HEK293 (cell line): ENCODE data around the gene UBASH3B.
"Not testable (repeated sequence)": the region's sequence is repeated elsewhere in the genome, so short reads cannot be mapped to it uniquely, and the experiment has no call there.

Source experiments
- CTCF ChIA-PET: fragments of 350-600 bp; formaldehyde crosslinking; extraction: SDS; loops from one replicate; lab custom pipeline; 2021; ENCODE audit warnings: antibody characterized with exemption; lab: Yijun Ruan, JAX
- POLR2A ChIA-PET: fragments of 300-600 bp; formaldehyde crosslinking; extraction: SDS; loops from one replicate; lab custom pipeline; 2020; ENCODE audit warnings: antibody characterized with exemption, inconsistent platforms; lab: Yijun Ruan, JAX
- H3K27ac ChIP-seq: fragments of 200-500 bp; sonication (Bioruptor generic); 2 replicates; pipeline ENCODE4 v1.5.1; 2014; ENCODE audit warnings: low read depth, low read length, control low read depth, inconsistent platforms; ENCODE audit errors: extremely low read depth
- H3K36me3 ChIP-seq, 2 experiments: fragments of 200-500 bp in 1 of 2; sonication (Bioruptor generic) in 1 of 2; 1 replicate in 1 of 2; 2 replicates in 1 of 2; pipeline ENCODE4 v1.5.1; 2014 to 2017; ENCODE audit warnings: inconsistent platforms in 2 of 2, low read length in 2 of 2; ENCODE audit not compliant: control insufficient read depth in 2 of 2, insufficient read depth in 1 of 2
- H3K4me1 ChIP-seq: fragments of 200-500 bp; sonication (Bioruptor generic); 2 replicates; pipeline ENCODE4 v1.5.1; 2014; ENCODE audit warnings: mild to moderate bottlenecking, low read length, inconsistent platforms; ENCODE audit not compliant: control insufficient read depth, insufficient read depth
- H3K4me3 ChIP-seq: 2 replicates; pipeline ENCODE4 v1.5.1; 2011; ENCODE audit warnings: low read depth, mild to moderate bottlenecking, control low read depth, low read length, moderate library complexity
- H3K9me3 ChIP-seq: fragments of 200-500 bp; sonication (Bioruptor generic); 2 replicates; pipeline ENCODE4 v1.5.1; 2014; ENCODE audit warnings: low read depth, low read length, inconsistent platforms; ENCODE audit not compliant: control insufficient read depth, insufficient read depth
- PRDM1 ChIP-seq: fragments of 450-650 bp; formaldehyde crosslinking; IDR thresholded peaks from 2 replicates; pipeline ENCODE4; 2016; ENCODE audit warnings: missing biosample characterization, missing genetic modification characterization
- ZNF112 ChIP-seq: fragments of 450-650 bp; formaldehyde crosslinking; IDR thresholded peaks from 2 replicates; pipeline ENCODE4 v1.5.0; 2017; ENCODE audit warnings: missing biosample characterization, missing genetic modification characterization
- ZNF121 ChIP-seq: fragments of 450-650 bp; formaldehyde crosslinking; IDR thresholded peaks from 2 replicates; pipeline ENCODE4 v1.5.1; 2016; ENCODE audit warnings: missing biosample characterization, missing genetic modification characterization
- ZNF184 ChIP-seq: fragments of 450-650 bp; IDR thresholded peaks from 2 replicates; pipeline ENCODE4 v1.5.1; 2018; ENCODE audit warnings: missing biosample characterization, mild to moderate bottlenecking, missing genetic modification characterization
- ZNF366 ChIP-seq: fragments of 450-650 bp; formaldehyde crosslinking; conservative IDR thresholded peaks from 2 replicates; pipeline ENCODE4 v1.5.1; 2016; ENCODE audit warnings: missing biosample characterization, missing genetic modification characterization
- ZNF416 ChIP-seq: fragments of 450-650 bp; formaldehyde crosslinking; IDR thresholded peaks from 2 replicates; pipeline ENCODE4 v1.5.1; 2016; ENCODE audit warnings: missing biosample characterization, missing genetic modification characterization
- ZNF654 ChIP-seq: fragments of 450-650 bp; formaldehyde crosslinking; IDR thresholded peaks from 2 replicates; pipeline ENCODE4 v1.5.1; 2016; ENCODE audit warnings: low read depth, missing biosample characterization, missing genetic modification characterization
- TF ChIP-seq, protein P1 (sequence below): fragments of 450-650 bp; formaldehyde crosslinking; IDR thresholded peaks from 2 replicates; pipeline ENCODE4 v1.5.1; 2016; ENCODE audit warnings: missing biosample characterization, missing genetic modification characterization, borderline replicate concordance

Gene UBASH3B

DNA sequence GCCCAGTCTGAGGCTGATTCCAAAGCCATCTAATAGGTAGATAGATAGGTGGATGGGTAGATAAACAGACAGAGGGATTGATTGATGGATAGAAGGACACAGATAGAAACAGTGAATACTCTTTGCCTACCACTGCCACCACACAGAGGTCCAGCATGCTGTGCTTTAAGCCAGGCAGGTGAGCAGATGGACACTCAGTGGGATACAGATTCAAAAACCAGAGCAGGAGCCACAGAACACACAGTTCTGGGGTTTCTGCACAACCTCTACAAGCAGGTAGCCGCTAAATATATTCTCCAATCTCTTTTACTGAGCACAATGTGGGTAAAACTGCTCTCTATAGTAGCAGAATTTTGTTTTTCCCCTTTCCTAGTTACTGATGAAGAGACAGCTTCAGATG lies 206.6 kb downstream of the UBASH3B start:
- Histone ChIP-seq H3K27ac (no peak overlapping the region), H3K36me3 (no peaks in the 10 kb centered on the region), H3K4me1 (no peaks in the 10 kb centered on the region), H3K4me3 (no peak overlapping the region), H3K9me3 (no peaks in the 10 kb centered on the region)
- ChIA-PET CTCF (interaction anchor here (0.6 to 10.3 kb wide), 8 partner anchors 8 to 385 kb away, joined by 3 to 273 read pairs (median 6); no protein-coding TSS in a partner anchor), POLR2A (interaction anchor here (1.4 kb wide), 1 partner anchor 192 kb away, joined by 4 read pairs; no protein-coding TSS in a partner anchor)
- TF ChIP-seq ZNF416 (tag by site-specific recombination) (no peak), ZNF121 (tag by site-specific recombination) (no peak), ZNF184 (tag by site-specific recombination) (no peak), ZNF112 (tag by site-specific recombination) (no peak)

DNA sequence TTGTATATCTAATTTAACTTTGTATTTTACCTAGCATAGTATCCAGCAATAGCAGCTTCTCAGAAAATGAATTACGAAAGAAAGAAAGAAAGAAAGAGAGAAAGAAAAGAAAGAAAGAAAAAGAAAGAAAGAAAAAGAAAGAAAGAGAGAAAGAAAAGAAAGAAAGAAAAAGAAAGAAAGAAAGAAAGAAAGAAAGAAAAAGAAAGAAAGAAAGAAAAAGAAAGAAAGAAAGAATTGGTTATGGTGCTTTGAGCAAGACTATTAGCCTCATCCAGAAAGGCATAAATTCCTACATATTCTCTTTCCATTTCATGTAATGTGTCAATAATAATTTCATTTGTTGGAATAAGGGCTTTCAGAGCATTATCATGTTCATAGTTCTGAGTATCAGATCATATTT lies 207.6 kb downstream of the UBASH3B start:
- H3K4me3 ChIP-seq, H3K27ac ChIP-seq, H3K36me3 ChIP-seq, H3K9me3 ChIP-seq, H3K4me1 ChIP-seq: not testable (repeated sequence)
- ChIA-PET CTCF (interaction anchor here (0.6 to 10.3 kb wide), 37 partner anchors 9 to 615 kb away, joined by 3 to 273 read pairs (median 6); no protein-coding TSS in a partner anchor), POLR2A (interaction anchor here (0.9 to 1.8 kb wide), 3 partner anchors 191 to 195 kb away, joined by 3 to 12 read pairs (median 4); no protein-coding TSS in a partner anchor)
- peak; percentile 75 for TF ChIP-seq ZNF366 (tag by site-specific recombination)

DNA sequence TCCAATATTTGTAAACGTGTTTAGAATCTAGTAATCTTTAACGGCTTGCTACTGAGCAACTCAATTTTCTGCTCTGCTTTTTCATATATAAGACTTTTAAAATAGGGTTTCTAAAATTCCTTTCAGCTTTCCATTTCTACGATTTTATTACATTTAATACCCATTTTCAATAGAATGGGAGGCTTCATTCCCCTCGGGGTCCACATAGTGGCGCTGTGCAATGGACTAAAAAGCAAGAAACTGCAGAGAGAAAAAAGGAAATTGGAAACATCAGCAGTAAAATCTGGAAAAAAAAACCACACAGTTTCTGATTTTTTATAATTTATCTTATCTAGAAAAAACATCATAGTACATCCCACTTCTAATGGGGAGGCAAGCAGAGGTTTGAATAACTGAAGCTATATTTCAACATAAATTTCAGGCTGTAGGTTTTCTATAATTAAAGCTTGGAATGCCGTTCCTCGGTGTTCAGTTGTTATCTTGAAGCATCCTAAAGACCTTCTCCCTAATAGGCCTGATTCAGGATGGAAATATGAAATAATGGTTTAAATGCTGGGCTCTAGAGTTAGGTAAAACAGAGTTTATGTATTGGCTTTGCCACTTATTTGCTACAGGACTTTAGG lies 208.3 kb downstream of the UBASH3B start:
- Histone ChIP-seq H3K9me3 (no peaks in the 10 kb centered on the region), H3K4me1 (no peaks in the 10 kb centered on the region)
- POLR2A ChIA-PET: interaction anchor here (0.7 to 1.8 kb wide), 3 partner anchors 114 to 194 kb away, joined by 3 to 12 read pairs (median 4); no protein-coding TSS in a partner anchor
- TF ChIP-seq PRDM1 (0 out of 2 replicates have a peak, but pooled peaks have one; percentile 30), ZNF654 (tag by site-specific recombination) (peak; percentile 67)
- TF ChIP-seq, protein P1, sequence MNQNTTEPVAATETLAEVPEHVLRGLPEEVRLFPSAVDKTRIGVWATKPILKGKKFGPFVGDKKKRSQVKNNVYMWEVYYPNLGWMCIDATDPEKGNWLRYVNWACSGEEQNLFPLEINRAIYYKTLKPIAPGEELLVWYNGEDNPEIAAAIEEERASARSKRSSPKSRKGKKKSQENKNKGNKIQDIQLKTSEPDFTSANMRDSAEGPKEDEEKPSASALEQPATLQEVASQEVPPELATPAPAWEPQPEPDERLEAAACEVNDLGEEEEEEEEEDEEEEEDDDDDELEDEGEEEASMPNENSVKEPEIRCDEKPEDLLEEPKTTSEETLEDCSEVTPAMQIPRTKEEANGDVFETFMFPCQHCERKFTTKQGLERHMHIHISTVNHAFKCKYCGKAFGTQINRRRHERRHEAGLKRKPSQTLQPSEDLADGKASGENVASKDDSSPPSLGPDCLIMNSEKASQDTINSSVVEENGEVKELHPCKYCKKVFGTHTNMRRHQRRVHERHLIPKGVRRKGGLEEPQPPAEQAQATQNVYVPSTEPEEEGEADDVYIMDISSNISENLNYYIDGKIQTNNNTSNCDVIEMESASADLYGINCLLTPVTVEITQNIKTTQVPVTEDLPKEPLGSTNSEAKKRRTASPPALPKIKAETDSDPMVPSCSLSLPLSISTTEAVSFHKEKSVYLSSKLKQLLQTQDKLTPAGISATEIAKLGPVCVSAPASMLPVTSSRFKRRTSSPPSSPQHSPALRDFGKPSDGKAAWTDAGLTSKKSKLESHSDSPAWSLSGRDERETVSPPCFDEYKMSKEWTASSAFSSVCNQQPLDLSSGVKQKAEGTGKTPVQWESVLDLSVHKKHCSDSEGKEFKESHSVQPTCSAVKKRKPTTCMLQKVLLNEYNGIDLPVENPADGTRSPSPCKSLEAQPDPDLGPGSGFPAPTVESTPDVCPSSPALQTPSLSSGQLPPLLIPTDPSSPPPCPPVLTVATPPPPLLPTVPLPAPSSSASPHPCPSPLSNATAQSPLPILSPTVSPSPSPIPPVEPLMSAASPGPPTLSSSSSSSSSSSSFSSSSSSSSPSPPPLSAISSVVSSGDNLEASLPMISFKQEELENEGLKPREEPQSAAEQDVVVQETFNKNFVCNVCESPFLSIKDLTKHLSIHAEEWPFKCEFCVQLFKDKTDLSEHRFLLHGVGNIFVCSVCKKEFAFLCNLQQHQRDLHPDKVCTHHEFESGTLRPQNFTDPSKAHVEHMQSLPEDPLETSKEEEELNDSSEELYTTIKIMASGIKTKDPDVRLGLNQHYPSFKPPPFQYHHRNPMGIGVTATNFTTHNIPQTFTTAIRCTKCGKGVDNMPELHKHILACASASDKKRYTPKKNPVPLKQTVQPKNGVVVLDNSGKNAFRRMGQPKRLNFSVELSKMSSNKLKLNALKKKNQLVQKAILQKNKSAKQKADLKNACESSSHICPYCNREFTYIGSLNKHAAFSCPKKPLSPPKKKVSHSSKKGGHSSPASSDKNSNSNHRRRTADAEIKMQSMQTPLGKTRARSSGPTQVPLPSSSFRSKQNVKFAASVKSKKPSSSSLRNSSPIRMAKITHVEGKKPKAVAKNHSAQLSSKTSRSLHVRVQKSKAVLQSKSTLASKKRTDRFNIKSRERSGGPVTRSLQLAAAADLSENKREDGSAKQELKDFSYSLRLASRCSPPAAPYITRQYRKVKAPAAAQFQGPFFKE (tag by site-specific recombination): no peak
- TF ChIP-seq, all 188 proteins: peak for 2
- Histone ChIP-seq H3K4me3 (no peak overlapping the region), H3K27ac (no peak overlapping the region), H3K36me3 (no peaks in the 10 kb centered on the region)
- CTCF ChIA-PET: interaction anchor here (0.6 to 10.3 kb wide), 46 partner anchors 10 to 394 kb away, joined by 3 to 273 read pairs (median 5); no protein-coding TSS in a partner anchor
